Body of pancreas (tissue), 4 donors: ENCODE results near the gene VPS9D1.

Experiments used
- POLR2A ChIP-seq, 3 donors: fragments of 450-650 bp; IDR thresholded peaks; one replicate each; pipeline ENCODE4 v1.6.1; 2016; ENCODE audit warnings: antibody characterized with exemption in 3 of 3, mild to moderate bottlenecking in 2 of 3
- TF ChIP-seq, protein P1 (sequence below), 7 experiments: fragments of 450-650 bp in 4 of 7; fragments of 200-600 bp in 3 of 7; sonication (generic) in 3 of 7; IDR thresholded peaks; one replicate each; pipeline ENCODE4 v1.5.1; 2016 to 2019; ENCODE audit warnings: antibody characterized with exemption in 7 of 7

GRCh38 chr16:89690392-89690901 is 30.3 kb downstream of the VPS9D1 start:
- TF ChIP-seq, protein P1, sequence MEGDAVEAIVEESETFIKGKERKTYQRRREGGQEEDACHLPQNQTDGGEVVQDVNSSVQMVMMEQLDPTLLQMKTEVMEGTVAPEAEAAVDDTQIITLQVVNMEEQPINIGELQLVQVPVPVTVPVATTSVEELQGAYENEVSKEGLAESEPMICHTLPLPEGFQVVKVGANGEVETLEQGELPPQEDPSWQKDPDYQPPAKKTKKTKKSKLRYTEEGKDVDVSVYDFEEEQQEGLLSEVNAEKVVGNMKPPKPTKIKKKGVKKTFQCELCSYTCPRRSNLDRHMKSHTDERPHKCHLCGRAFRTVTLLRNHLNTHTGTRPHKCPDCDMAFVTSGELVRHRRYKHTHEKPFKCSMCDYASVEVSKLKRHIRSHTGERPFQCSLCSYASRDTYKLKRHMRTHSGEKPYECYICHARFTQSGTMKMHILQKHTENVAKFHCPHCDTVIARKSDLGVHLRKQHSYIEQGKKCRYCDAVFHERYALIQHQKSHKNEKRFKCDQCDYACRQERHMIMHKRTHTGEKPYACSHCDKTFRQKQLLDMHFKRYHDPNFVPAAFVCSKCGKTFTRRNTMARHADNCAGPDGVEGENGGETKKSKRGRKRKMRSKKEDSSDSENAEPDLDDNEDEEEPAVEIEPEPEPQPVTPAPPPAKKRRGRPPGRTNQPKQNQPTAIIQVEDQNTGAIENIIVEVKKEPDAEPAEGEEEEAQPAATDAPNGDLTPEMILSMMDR (IDR thresholded peaks at IDR 0.05), result no peak
- no peak for TF ChIP-seq POLR2A (IDR thresholded peaks at IDR 0.05)
